Ectodermal cell (in vitro differentiated cells): ENCODE measurements around the gene KAZALD1.

ENCODE experiments used
- H3K27ac ChIP-seq: 2 replicates; pipeline ENCODE4 v1.7.0; 2013; ENCODE audit warnings: mild to moderate bottlenecking, low read depth, low read length; ENCODE audit not compliant: insufficient read depth, poor library complexity, severe bottlenecking
- H3K27me3 ChIP-seq: 2 replicates; pipeline ENCODE4 v1.7.0; 2013; ENCODE audit warnings: mild to moderate bottlenecking, low read length; ENCODE audit not compliant: insufficient read depth, control insufficient read depth, poor library complexity, severe bottlenecking
- H3K36me3 ChIP-seq: one replicate; pipeline ENCODE4 v1.7.0; 2013; ENCODE audit warnings: low read length; ENCODE audit not compliant: control insufficient read depth, insufficient read depth
- H3K4me1 ChIP-seq: one replicate; pipeline ENCODE4 v1.7.0; 2013; ENCODE audit warnings: low read length; ENCODE audit not compliant: control insufficient read depth, insufficient read depth
- H3K4me3 ChIP-seq: 2 replicates; pipeline ENCODE4 v1.7.0; 2013; ENCODE audit warnings: low read depth, low read length, control low read depth; ENCODE audit not compliant: insufficient read depth
- H3K9me3 ChIP-seq: 2 replicates; pipeline ENCODE4 v1.7.0; 2013; ENCODE audit warnings: mild to moderate bottlenecking, low read length, moderate library complexity; ENCODE audit not compliant: control insufficient read depth
- WGBS, 2 experiments: methylation state at CpG; one replicate each; pipeline ENCODE4 v1.1.7; 2013; ENCODE audit warnings: missing lambda C conversion rate in 2 of 2; 5-methylcytosine and 5-hydroxymethylcytosine counted together

KAZALD1 gene

GRCh38 chr10:101019440-101019703, 42.4 kb upstream of the KAZALD1 start:
- H3K27me3 ChIP-seq: peaks cover 59% of the 10 kb centered on the region
- 45 to 47% methylated on average over 2 of the region's 2 CpGs for WGBS, 2 experiments
- H3K27ac ChIP-seq: no peak overlapping the region
- no peaks in the 10 kb centered on the region for H3K9me3 ChIP-seq
- no peak overlapping the region for H3K4me3 ChIP-seq
- peaks cover 14% of the 10 kb centered on the region for H3K4me1 ChIP-seq
- no peaks in the 10 kb centered on the region for H3K36me3 ChIP-seq

DNA sequence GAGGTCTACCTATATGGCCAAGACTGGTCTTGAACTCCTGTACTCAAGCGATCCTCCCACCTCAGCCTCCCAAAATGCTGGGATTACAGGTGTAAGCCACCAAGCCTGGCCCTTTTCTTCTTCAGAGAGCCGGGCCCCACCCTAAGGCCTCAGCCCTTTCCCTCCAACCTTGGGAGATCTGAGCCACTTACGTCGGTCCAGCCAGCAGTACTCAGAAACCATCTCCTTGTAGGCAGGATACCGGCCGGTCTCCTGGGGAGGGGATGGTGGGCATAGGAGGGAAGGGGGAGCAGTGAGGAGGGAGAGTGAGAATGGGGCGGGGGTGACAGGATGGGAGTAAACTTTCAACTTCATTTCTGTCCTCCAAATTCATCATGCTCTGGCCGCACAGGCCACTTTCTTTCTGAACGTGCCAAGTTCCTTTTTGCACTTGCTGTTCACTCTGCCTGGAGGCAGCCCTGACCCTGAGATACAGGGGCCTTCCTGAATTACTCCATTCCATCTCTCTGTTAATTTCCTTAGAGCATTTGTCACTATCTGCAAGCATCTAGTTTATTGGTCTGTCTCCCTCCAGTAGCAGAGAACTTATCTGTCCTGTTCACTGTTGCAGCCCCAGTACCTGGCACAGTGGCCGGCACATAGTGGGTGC, 41.2 kb upstream of the KAZALD1 start:
- Histone ChIP-seq H3K4me3 (no peak overlapping the region), H3K36me3 (no peaks in the 10 kb centered on the region), H3K27me3 (peaks cover 49% of the 10 kb centered on the region), H3K27ac (no peak overlapping the region), H3K9me3 (no peaks in the 10 kb centered on the region), H3K4me1 (peaks cover 14% of the 10 kb centered on the region)
- WGBS, 2 experiments: 81 to 84% methylated on average over 10 of the region's 10 CpGs

DNA sequence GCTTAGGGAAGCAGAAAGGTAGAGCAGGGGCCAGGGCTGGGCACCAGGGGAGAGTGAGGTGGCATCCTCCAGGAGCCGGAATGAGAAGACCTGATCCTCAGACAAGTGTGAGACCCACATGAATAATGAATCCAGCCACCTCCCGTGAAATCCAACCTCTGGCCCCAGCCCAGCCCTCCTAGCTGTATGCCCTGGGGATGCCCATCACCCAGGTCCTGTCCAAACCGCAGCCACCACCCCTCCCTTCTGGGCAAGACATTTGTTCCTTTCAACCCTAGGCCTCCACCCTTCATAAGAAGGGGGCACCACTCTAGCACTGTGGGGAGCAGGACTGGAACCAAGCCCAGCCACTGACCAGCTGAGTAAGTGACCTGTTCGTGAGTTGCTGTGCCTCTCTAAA, 40.5 kb upstream of the KAZALD1 start:
- no peaks in the 10 kb centered on the region for H3K9me3 ChIP-seq
- no peak overlapping the region for H3K4me3 ChIP-seq
- H3K36me3 ChIP-seq: no peaks in the 10 kb centered on the region
- H3K27me3 ChIP-seq: peaks cover 44% of the 10 kb centered on the region
- WGBS, 2 experiments: 89 to 94% methylated on average over 4 of the region's 4 CpGs
- H3K27ac ChIP-seq: no peak overlapping the region
- H3K4me1 ChIP-seq: peaks cover 12% of the 10 kb centered on the region

GRCh38 chr10:101021692-101022251, 40.0 kb upstream of the KAZALD1 start:
- no peak overlapping the region for H3K4me3 ChIP-seq
- H3K9me3 ChIP-seq: no peaks in the 10 kb centered on the region
- 89 to 90% methylated on average over 11 of the region's 11 CpGs for WGBS, 2 experiments
- H3K27ac ChIP-seq: no peak overlapping the region
- peaks cover 39% of the 10 kb centered on the region for H3K27me3 ChIP-seq
- H3K4me1 ChIP-seq: peaks cover 9% of the 10 kb centered on the region
- no peaks in the 10 kb centered on the region for H3K36me3 ChIP-seq

DNA sequence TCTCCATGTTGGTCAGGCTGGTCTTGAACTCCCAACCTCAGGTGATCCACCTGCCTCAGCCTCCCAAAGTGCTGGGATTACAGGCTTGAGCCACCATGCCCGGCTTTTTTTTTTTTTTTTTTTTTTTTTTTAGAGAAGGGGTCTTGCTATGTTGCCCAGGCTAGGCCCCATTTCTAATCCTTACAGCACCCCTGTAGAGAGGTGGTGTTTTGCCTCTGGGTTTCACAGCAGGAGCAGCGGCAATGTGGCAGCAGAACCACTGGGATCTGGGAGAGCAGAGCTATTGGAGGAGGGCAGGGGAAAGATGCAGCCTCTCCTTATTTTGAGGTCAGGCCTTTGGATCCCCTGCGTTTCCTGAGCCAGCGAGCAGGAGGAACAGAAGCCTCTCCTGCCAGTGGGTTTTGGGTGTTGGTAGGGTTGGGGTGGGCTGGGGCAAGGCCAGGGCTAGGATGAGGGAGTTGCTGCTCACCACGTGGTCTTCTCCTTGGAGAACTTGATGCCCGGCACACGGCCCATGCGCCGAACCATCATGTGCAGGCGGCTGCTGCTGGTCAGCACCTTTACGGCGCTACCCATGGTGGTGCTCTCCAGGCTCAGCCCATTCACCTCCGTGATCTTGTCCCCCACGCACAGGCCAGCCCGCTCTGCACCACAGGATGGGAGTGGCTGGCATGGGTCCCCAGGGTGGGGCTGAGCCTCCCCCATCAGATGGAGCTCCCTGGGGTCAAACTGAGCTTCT, 38.7 kb upstream of the KAZALD1 start:
- H3K9me3 ChIP-seq: no peaks in the 10 kb centered on the region
- H3K4me1 ChIP-seq: peaks cover 9% of the 10 kb centered on the region
- H3K36me3 ChIP-seq: no peaks in the 10 kb centered on the region
- WGBS, 2 experiments: 94 to 96% methylated on average over 14 of the region's 15 CpGs
- H3K4me3 ChIP-seq: no peak overlapping the region
- H3K27me3 ChIP-seq: peaks cover 25% of the 10 kb centered on the region
- no peak overlapping the region for H3K27ac ChIP-seq

- Histone ChIP-seq H3K27ac (no peak overlapping the region), H3K27me3 (peaks cover 33% of the 10 kb centered on the region), H3K4me3 (no peak overlapping the region), H3K4me1 (peaks cover 38% of the 10 kb centered on the region), H3K9me3 (no peaks in the 10 kb centered on the region), H3K36me3 (no peaks in the 10 kb centered on the region)
- WGBS, 2 experiments: 83 to 84% methylated on average over 9 to 10 of the region's 10 CpGs
Observed at GRCh38 chr10:101027106-101027720, 34.6 kb upstream of the KAZALD1 start.

DNA sequence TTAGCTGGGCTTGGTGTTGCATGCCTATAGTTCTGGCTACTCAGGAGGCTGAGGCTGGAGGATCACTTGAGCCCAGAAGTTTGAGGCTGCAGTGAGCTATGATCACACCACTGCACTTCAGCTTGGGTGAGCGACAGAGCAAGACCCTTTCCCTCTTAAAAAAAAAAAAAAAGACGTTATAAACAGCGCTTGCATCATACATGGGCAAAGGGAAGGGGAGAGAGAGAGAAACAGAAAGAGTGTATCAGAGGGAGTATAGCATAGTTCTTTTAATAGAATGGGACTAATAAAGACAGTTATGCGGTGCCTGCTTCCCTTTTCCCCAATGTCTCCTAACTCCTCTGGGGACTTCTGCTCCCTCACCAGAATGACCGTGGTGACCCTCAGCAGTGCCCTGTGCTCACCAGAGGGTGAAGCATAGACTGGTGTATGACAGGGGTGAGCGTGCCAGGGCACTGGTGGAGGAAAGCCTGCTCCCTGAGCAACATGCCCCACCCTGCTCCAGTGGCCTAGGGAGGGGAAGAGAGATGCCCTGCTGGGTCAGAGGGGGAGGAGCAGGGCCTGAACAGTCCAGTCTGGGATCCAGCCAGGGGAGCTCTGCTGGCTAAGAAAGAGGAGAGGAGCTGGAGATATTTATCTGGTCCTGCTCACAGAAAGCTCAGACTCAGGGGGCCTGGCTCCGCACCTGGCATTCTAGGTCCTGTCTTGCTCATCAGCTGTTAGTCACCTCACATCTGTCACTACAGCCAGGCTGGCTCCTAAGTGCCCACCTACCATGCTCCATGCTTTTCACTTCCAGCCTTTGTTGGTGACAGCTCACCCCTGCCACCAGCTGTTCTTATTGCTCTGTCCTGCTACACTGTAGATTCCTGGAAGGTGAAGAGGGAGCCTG, 33.1 kb upstream of the KAZALD1 start:
- H3K27me3 ChIP-seq: peaks cover 48% of the 10 kb centered on the region
- H3K27ac ChIP-seq: no peak overlapping the region
- WGBS, 2 experiments: 85 to 87% methylated on average over 7 of the region's 7 CpGs
- no peaks in the 10 kb centered on the region for H3K9me3 ChIP-seq
- H3K36me3 ChIP-seq: no peaks in the 10 kb centered on the region
- peaks cover 47% of the 10 kb centered on the region for H3K4me1 ChIP-seq
- no peak overlapping the region for H3K4me3 ChIP-seq

DNA sequence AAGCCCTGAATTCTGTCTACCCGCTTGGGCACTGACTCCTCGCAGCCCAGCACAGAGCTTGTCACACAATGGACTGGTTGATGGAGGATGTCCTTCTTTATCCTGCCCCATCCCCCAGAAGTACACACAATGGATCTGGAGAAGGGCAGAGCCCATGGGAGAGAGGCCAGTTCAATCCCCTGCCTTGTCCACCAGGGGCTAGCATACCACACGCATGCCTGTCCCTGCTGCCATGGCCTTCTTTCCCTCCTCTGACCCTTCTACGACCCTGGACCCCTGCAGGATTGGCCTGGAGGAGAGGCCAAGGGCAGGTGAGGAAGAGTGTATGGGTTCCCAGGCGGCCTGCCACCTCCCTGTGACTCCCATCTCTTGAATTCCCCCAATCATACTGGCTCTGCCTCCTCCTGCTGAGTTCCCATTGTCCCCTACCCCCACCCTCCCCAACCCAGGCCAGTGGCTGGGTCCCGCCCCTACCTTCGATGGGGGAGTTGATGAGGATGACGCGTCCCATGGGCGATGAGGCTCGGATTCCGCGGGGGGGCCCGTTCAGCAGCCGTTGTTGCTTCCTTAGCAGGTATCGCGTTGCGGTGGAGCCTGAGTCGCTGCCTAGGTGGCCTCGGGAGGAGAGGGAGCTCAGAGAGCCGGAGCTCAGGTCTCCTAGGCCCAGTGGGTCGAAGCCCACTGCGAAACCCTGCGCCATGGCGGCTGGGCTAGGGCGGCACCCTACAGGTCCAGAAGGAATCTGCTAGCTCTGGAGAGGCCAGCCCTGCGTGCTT, 32.1 kb upstream of the KAZALD1 start:
- Histone ChIP-seq H3K4me1 (peaks cover 47% of the 10 kb centered on the region), H3K9me3 (no peaks in the 10 kb centered on the region), H3K27ac (no peak overlapping the region), H3K36me3 (no peaks in the 10 kb centered on the region), H3K4me3 (no peak overlapping the region), H3K27me3 (peaks cover 58% of the 10 kb centered on the region)
- 61% methylated on average over 27 of the region's 27 CpGs for WGBS, 2 experiments

DNA sequence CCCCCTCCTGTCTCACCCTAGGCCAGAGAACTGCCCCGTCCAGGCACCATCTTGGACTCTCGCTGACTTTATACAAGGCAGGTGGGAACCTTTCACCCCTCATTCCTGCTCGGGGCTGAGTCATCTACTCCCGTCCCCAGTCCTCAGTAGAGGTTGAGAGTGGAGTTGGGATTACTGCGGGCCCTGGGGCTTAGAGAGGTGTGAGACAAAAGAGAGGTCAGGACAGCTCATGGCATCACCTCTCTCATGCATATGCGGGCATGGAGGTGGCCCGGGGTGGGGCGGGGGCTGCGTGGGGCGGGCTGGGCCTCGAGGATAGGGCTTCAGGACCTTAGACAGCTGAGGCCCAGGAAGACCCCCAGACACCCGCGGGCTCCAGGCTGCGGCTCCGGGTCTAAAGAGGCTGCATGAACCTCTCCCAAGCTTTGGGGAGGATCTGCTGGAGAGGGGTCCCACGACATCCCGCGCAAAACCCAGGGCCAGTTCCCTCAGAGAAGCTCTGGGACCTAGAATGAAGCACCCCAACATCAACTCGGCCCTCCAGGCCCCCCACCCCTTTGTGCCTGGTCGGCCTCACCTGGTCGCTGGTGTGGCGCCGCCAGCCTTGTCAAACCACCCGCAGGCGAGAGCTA, 31.2 kb upstream of the KAZALD1 start:
- Histone ChIP-seq H3K27me3 (peaks cover 67% of the 10 kb centered on the region), H3K4me1 (peaks cover 47% of the 10 kb centered on the region), H3K9me3 (no peaks in the 10 kb centered on the region), H3K4me3 (peak overlapping the region; percentile 34), H3K27ac (no peak overlapping the region), H3K36me3 (no peaks in the 10 kb centered on the region)
- 10 to 11% methylated on average over 25 of the region's 25 CpGs for WGBS, 2 experiments
